Anterior cingulate cortex (tissue), 58 donors: ENCODE measurements around the gene RAPGEF6.
"Not testable (repeated sequence)": the region's sequence is repeated elsewhere in the genome, so short reads cannot be mapped to it uniquely, and the experiment has no call there.

Experiments used
- DNase-seq, 58 donors: peaks; one replicate each; lab custom pipeline; 2025; lab: John Stamatoyannopoulos, UW

RAPGEF6 gene

GRCh38 chr5:131611064-131611381, 24.0 kb downstream of the RAPGEF6 start:
- no peak for DNase-seq

DNA sequence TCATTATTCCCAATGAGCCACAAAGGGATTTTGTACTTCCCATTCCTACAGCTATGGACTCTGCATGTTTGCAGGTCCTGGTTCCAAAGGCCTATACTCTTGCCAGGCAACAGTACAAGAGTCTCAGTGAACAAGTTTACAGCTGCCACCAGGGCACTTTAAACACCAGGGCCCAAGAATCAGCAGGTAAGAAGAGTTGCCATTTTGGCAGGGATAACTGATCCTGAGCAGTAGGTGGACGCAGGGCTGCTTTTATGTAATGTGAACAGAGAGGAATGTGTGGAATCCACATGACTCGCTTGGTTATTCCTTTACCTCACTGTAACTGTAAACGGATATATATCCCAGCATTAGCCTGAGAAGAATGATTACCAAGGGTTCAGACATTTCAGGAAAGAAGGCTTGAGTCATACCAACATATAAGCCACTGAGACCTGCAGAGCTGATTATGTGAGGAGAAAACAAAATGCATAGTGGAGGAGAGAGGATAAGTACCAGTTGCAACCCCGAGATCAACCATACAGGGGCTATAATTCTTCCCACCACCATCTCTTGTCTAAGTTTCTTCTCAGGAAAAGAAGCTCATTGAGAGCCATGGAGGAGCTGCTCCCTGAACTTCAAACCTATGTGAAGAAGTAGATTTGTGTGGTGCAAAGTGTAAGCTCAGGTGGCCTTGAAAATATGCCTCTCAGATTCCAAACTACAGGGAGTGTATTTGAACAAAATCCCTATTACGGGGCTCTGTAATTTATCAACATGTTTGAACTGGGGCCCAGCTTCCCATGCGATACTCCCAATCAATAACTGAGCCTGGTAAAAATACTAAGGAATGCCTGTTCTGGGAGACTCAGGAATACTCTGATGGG, 24.6 kb downstream of the RAPGEF6 start:
- no peak for DNase-seq

DNA sequence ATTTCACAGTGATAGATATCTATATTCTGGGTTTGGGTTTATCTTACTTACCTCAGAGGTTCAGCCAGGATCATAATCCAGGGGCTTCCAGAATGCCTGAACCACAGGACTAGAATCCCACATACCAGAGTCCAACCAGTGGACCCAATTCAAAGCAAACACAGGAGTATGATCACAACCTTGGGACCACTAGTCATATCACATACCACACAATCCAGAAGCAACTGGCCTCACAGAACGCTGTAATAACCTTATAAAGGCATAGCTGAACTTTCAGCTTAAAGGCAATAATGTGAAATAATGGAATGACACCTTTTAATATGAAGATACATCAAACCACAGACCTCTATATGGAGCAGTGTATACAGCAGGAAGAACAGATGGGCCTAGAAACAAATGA, 25.3 kb downstream of the RAPGEF6 start:
- no peak for DNase-seq

DNA sequence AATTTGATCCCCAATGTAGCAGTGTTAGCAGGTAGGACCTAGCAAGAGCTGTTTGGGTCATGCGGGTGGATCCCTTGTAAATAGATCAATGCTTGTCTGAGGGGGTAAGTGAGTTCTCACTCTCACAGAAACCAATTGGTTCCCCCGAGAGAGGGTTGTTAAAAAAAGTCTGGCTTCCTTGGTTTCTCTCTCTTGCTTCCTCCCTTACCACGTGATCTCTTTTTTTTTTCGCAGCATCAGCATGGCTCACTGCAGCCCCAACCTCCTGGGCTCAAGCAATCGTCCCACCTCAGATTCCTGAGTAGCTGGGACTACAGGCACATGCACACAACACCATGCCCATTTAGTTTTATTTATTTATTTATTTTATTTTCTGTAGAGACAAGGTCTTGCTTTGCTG, 26.4 kb downstream of the RAPGEF6 start:
- no peak for DNase-seq

DNA sequence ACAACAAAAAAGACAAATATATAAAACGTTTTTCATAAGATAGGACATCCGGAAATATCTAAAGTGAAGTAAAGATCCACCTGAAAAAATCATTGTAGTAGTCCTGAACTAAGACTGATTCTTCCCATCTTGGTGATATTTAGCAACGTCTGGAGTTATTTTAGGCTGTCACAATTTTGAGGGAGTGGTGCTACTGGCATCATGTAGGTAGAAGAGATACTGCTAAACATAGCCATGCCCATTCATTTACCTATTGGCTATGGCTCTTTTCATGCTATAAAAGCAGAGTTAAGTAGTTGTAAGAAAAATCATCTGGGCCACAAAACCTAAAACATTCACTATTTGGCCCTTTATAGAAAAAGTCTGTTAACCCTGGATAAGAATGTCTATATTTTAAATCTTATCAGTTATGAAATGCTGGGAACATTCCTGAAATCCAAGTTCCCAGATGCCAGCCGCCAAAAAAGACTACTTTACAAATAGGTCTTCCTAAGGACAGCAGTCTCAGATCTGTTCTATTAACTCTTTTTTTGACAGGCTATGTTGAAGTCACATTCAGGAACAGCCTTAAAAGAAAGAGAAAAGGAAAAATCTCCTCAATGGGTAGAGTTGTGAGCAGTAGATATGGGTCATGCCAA, 27.0 kb downstream of the RAPGEF6 start:
- no peak for DNase-seq

DNA sequence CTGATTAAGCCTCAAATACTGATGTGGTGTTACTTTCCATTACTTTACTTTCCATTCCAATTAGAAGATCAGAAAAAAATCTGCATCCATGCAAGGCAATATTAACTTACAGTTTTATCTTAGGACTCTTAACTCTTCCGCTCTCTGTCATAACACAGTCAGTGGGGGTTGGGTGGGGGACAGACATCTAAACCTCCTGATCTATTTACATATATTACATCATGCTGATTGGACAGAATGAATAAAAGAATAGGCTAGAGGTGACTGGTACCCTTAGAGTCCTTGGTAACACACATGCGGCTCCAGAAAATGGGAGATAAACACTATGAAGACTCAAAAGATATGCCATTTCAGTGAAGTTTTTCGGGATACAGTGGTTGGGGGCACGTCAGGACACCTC, 27.6 kb downstream of the RAPGEF6 start:
- DNase-seq, result no peak

- DNase-seq, result no peak
Observed at GRCh38 chr5:131605086-131605485, 29.9 kb downstream of the RAPGEF6 start.

DNA sequence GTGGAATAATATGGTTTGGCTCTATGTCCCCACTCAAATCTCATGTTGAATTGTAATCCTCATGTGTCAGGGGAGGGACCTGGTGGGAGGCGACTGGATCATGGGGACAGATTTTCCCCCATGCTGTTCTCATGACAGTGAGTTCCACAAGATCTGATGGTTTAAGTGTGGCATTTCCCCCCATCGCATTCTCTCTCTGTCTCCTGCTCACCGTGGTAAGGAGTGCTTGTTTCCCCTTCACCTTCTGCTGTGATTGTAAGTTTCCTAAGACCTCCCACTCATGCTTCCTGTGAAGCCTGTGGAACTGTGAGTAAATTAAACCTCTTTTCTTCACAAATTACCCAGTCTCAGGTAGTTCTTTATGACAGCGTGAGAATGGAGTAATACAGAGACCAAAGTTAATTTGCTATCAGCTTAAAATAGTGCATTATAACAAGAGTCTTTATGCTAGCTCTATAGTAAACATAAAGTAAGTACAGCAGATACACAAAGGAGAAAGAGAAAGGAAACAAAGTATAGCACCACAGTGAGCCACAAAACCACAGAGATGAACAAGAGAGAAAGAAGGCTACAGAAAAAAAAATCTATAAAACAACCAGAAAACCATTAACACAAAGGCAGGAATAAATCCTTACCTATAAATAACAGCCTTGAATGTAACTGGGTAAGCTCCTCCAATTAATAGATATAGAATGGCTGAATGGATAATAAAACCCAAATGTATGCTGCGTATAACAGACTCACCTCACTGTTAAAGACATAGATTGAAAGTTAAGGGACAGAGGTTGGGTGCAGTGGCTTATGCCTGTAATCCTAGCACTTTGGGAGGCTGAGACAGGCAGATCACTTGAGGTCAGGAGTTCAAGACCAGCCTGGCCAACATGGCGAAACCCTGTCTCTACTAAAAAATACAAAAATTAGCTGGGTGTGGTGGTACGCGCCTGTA, 39.7 kb downstream of the RAPGEF6 start:
- no peak for DNase-seq

DNA sequence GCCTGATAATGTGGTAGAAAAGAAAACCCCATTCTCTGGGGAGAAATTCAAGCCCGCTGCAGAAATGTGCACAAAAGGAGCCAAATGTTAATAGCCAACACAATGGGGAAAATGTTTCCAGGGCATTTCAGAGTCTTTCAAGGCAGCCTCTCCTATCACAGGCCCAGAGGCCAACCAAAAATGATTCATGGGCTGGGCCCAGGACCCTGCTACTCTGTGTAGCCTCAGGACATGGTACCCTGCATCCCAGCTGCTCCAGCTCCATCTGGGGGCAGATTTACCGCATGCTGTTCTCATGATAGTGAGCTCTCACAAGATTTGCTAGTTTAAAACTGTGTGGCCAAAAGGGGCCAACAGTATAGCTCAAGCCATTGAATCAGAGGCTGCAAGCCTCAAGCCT, 41.1 kb downstream of the RAPGEF6 start:
- no peak for DNase-seq

DNA sequence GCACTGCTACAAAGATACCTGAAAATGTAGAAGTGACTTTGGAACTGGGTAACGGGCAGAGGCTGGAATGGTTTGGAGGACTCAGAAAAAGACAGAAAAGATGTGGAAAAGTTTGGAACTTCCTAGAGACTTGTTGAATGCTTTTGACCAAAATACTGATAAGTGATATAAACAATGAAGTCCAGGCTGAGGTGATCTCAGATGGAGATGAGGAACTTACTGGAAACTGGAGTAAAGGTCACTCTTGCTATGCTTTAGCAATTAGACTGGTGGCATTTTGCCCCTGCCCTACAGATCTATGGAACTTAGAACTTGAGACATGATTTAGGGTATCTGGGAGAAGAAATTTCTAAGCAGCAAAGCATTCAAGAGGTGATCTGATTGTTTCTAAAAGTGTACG, 41.6 kb downstream of the RAPGEF6 start:
- not testable (repeated sequence) for DNase-seq

DNA sequence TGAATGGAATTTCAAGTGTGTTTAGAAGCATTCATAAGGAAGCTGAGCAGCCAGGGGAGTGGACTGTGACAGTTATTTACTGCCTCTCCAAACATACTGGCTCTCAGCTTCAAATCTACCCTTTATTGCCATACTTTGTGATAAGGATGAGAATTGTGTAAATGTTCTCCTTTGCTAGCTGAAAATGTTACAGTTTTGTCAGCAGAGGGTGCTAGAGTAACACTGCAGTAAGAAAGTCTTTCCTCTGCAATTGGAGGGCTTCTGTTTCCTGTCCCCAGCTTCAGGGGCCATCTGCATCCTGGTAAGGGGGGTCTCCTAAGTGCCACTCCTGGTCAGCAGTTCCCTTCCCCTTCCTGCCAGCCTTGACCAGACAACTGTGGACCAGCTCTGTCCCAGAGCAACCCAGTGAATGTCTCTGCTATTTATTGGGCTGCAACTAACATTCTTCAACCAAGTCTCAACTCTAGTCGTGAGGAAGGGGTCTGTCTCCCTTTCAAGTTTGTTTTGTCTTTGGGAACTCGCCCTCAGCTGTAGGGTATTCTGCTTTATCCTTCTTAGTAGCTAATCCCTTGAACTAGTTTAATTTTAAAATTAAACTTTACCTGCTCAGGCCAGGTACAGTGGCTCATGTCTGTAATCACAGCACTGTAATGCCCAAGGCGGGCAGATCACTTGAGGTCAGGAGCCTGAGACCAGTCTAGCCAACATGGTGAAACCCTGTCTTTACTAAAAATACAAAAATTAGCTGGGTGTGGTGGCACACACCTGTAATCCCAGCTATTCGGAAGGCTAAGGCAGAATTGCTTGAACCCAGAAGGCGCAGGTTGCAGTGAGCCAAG, 45.3 kb downstream of the RAPGEF6 start:
- peak in 22 of 58 donors; percentile 2 to 68 (median 12) for DNase-seq

- no peak for DNase-seq
Observed at GRCh38 chr5:131587541-131587940, 47.5 kb downstream of the RAPGEF6 start.

DNA sequence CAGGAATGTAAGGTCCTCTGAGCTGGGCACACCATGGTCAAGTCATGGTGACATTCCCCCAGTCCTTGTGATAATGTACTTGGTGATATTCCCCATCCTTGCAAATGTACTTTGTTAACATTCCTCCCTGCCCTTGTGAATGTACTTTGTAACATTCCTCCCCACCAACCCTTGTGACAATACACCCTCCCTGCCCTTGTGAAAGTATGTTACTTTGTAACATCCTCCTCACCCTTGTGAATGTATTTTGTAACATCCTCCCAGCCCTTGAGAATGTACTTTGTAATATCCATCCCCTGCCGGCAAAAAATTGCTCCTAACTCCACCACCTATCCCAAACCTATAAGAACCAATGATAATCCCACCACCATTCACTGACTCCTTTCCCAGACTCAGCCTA, 53.3 kb downstream of the RAPGEF6 start:
- no peak for DNase-seq

DNA sequence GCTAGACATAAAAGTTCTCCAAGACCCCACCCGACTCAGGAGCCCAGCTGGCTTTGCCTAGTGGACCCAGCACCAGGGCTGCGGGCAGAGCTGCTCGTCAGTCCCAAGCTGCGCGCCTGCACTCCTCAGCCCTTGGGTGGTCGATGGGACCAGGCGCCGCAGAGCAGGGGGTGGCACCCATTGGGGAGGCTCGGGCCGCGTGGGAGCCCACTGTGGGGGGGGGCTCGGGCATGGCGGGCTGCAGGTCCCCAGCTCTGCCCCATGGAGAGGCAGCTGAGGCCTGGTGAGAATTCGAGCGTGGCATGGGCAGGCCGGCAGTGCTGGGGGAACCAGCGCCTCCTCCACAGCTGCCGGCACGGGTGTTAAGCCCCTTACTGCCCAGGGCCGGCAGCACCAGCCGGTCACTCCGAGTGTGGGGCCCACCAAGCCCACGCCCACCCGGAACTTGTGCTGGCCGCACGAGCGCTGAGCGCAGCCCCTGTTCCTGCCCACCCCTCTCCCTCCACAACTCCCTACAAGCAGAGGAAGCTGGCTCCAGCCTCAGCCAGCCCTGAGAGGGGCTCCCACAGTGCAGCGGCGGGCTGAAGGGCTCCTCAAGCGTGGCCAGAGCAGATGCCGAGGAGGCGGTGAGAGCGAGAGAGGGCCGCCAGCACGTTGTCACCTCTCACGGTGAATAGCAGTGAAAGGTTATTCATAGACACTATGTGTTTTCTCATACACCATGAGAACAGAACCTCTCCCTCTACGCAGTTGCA, 54.9 kb downstream of the RAPGEF6 start:
- DNase-seq, result no peak

GRCh38 chr5:131575660-131576227, 59.3 kb downstream of the RAPGEF6 start:
- DNase-seq, result no peak

DNA sequence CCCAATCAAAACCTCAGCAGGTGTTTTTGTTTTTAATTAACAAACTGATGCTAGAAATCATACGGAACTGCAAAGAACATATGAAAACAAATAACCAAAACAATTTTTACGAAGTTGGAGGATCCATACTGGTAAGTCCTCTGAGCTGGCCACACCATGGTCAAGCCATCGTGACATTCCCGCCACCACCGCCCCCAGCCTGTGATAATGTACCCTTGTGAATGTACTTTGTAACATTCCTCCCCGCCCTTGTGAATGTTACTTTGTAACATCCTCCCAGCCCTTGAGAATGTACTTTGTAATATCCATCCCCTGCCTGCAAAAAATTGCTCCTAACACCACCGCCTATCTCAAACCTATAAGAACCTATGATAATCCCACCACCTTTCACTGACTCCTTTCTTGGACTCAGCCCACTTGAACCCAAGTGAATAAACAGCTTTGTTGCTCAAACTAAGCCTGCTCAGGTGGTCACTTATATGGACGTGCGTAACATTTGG, 63.3 kb downstream of the RAPGEF6 start:
- no peak for DNase-seq

DNA sequence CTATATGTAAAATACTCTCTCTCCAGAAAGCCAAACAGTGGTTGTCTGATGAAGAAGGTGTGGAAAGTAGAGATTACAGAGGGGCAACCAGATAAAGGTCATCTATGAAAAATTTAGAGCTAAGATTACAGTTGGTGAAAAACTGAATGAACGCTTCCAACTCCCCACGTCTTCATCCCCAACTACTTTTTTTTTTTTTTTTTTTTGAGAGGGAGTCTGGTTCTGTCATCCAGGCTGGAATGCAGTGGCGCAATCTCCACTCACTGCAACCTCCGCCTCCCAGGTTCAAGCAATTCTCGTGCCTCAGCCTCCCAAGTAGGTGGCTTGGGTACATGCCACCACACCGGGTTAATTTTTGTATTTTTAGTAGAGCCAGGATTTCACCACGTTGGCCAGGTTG, 64.3 kb downstream of the RAPGEF6 start:
- no peak for DNase-seq

DNA sequence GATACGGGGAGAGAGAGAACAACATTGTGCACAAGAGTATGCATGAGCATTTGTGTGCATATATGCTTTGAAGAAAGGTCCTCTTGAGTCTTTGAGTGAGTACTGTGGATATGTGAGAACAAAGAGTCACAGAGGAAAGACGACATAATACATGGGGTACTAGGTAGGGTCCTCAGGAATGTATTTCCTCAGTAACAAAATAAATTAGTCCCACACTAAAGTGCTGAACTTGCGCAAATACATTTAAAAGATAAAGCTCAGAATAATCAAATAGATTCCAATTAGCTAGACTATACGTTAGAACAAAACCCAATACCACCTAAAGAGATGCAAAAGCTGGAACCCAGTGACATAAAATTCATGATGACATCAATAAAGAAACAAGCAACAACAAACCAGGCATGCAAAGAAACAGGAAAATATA, 70.8 kb downstream of the RAPGEF6 start:
- DNase-seq, result no peak
